H9 (cell line): ENCODE data around the gene PXDN. TPM values are rescaled to one million over a fixed set of nuclear protein-coding genes. Genes with fewer than 3 reads are reported as not detected.

ENCODE experiments used
- DNase-seq: peaks from one replicate; pipeline ENCODE4 v3.0.0-alpha.2; 2017
- H2AFZ ChIP-seq: one replicate; pipeline ENCODE4 v1.6.1; 2013; ENCODE audit warnings: mild to moderate bottlenecking, low read length, control low read depth, moderate library complexity
- H2AK5ac ChIP-seq: 2 replicates; pipeline ENCODE4 v1.6.1; 2013; ENCODE audit warnings: low read length, control low read depth, mixed read lengths; ENCODE audit not compliant: insufficient read length
- H2BK120ac ChIP-seq: one replicate; pipeline ENCODE4 v1.6.1; 2013; ENCODE audit warnings: low read depth, mild to moderate bottlenecking, low read length, control low read depth, inconsistent platforms; ENCODE audit not compliant: poor library complexity, severe bottlenecking
- H2BK12ac ChIP-seq: 2 replicates; pipeline ENCODE4 v1.6.1; 2013; ENCODE audit warnings: low read length, control low read depth, mixed read lengths, low read depth; ENCODE audit not compliant: insufficient read length
- H2BK15ac ChIP-seq: 2 replicates; pipeline ENCODE4 v1.6.1; 2013; ENCODE audit warnings: low read depth, low read length, control low read depth
- H2BK20ac ChIP-seq: one replicate; pipeline ENCODE4 v1.6.1; 2013; ENCODE audit warnings: low read depth, mild to moderate bottlenecking, low read length, control low read depth, inconsistent platforms; ENCODE audit not compliant: poor library complexity, severe bottlenecking
- H2BK5ac ChIP-seq: 2 replicates; pipeline ENCODE4 v1.6.1; 2013; ENCODE audit warnings: low read length, control low read depth, mixed read lengths; ENCODE audit not compliant: insufficient read length
- H3K14ac ChIP-seq: 2 replicates; pipeline ENCODE4 v1.6.1; 2013; ENCODE audit warnings: low read length, control low read depth; ENCODE audit not compliant: insufficient read depth
- H3K18ac ChIP-seq: 2 replicates; pipeline ENCODE4 v1.6.1; 2013; ENCODE audit warnings: low read depth, mild to moderate bottlenecking, mixed read lengths, low read length, control low read depth; ENCODE audit not compliant: insufficient read length
- H3K23ac ChIP-seq: 2 replicates; pipeline ENCODE4 v1.6.1; 2013; ENCODE audit warnings: low read length, control low read depth, mixed read lengths, low read depth; ENCODE audit not compliant: insufficient read length
- H3K23me2 ChIP-seq: 2 replicates; pipeline ENCODE4 v1.6.1; 2013; ENCODE audit warnings: low read depth, mild to moderate bottlenecking, mixed read lengths, low read length, control low read depth; ENCODE audit not compliant: insufficient read length, poor library complexity, severe bottlenecking
- H3K27ac ChIP-seq: 2 replicates; pipeline ENCODE4 v1.5.1; 2013; ENCODE audit warnings: low read length, control low read depth, mixed read lengths, low read depth; ENCODE audit not compliant: insufficient read length
- H3K27me3 ChIP-seq: 2 replicates; pipeline ENCODE4 v1.6.1; 2013; ENCODE audit warnings: low read length, control low read depth, inconsistent platforms; ENCODE audit not compliant: insufficient read depth
- H3K4ac ChIP-seq: 2 replicates; pipeline ENCODE4 v1.6.1; 2013; ENCODE audit warnings: low read depth, mild to moderate bottlenecking, control low read depth, inconsistent platforms, low read length, moderate library complexity
- H3K4me1 ChIP-seq: 2 replicates; pipeline ENCODE4 v1.6.1; 2013; ENCODE audit warnings: low read length, control low read depth, inconsistent platforms; ENCODE audit not compliant: insufficient read depth
- H3K4me2 ChIP-seq: 2 replicates; pipeline ENCODE4 v1.6.1; 2013; ENCODE audit warnings: low read length, control low read depth, mixed read lengths; ENCODE audit not compliant: insufficient read length, insufficient read depth
- H3K56ac ChIP-seq: 2 replicates; pipeline ENCODE4 v1.6.1; 2013; ENCODE audit warnings: low read depth, mild to moderate bottlenecking, mixed read lengths, low read length, control low read depth; ENCODE audit not compliant: insufficient read length
- H3K79me1 ChIP-seq: 2 replicates; pipeline ENCODE4 v1.6.1; 2013; ENCODE audit warnings: low read depth, mild to moderate bottlenecking, moderate library complexity, low read length, control low read depth, inconsistent platforms; ENCODE audit not compliant: insufficient read depth, poor library complexity, severe bottlenecking
- H3K79me2 ChIP-seq: 2 replicates; pipeline ENCODE4 v1.6.1; 2013; ENCODE audit warnings: low read length, control low read depth, inconsistent platforms; ENCODE audit not compliant: insufficient read depth
- H3K9ac ChIP-seq: 2 replicates; pipeline ENCODE4 v1.6.1; 2013; ENCODE audit warnings: low read length, control low read depth, mixed read lengths; ENCODE audit not compliant: insufficient read length; ENCODE audit errors: extremely low read depth
- H3K9me3 ChIP-seq: one replicate; pipeline ENCODE4 v1.6.1; 2013; ENCODE audit warnings: low read depth, low read length, inconsistent platforms; ENCODE audit not compliant: control insufficient read depth
- H3T11ph ChIP-seq: one replicate; pipeline ENCODE4 v1.6.1; 2013; ENCODE audit warnings: mild to moderate bottlenecking, low read length, control low read depth, inconsistent platforms
- H4K20me1 ChIP-seq: one replicate; pipeline ENCODE4 v1.6.1; 2013; ENCODE audit not compliant: control insufficient read depth, insufficient read length, insufficient read depth
- H4K5ac ChIP-seq: 2 replicates; pipeline ENCODE4 v1.6.1; 2013; ENCODE audit warnings: low read depth, mild to moderate bottlenecking, mixed read lengths, low read length, control low read depth; ENCODE audit not compliant: insufficient read length
- H4K8ac ChIP-seq: replicated peaks from 2 replicates; pipeline ENCODE4 v1.6.1; 2013; ENCODE audit warnings: low read length, control low read depth, mixed read lengths, low read depth; ENCODE audit not compliant: insufficient read length
- H4K91ac ChIP-seq: 2 replicates; pipeline ENCODE4 v1.6.1; 2013; ENCODE audit warnings: low read depth, mild to moderate bottlenecking, moderate library complexity, mixed read lengths, low read length, control low read depth; ENCODE audit not compliant: insufficient read length
- H3K27ac Mint-ChIP-seq, 3 experiments: 2 replicates in 2 of 3; 3 replicates in 1 of 3; pipeline ENCODE4 v1.8.0; 2020 to 2021; ENCODE audit warnings: mixed read lengths in 3 of 3, mild to moderate bottlenecking in 1 of 3, moderate library complexity in 1 of 3
- H3K27me3 Mint-ChIP-seq: 2 replicates; pipeline ENCODE4 v1.8.0; 2021; ENCODE audit warnings: low read depth, mild to moderate bottlenecking, moderate library complexity, mixed read lengths
- H3K36me3 Mint-ChIP-seq, 3 experiments: 2 replicates in 2 of 3; 3 replicates in 1 of 3; pipeline ENCODE4 v1.8.0; 2020 to 2021; ENCODE audit warnings: low read depth in 3 of 3, mixed read lengths in 3 of 3; ENCODE audit not compliant: insufficient read depth in 1 of 3
- H3K4me1 Mint-ChIP-seq, 2 experiments: 2 replicates each; pipeline ENCODE4 v1.8.0; 2020; ENCODE audit warnings: mixed read lengths in 2 of 2
- H3K4me3 Mint-ChIP-seq, 2 experiments: 2 replicates in 1 of 2; 3 replicates in 1 of 2; pipeline ENCODE4 v1.8.0; 2020 to 2021; ENCODE audit warnings: mild to moderate bottlenecking in 2 of 2, mixed read lengths in 2 of 2, moderate library complexity in 1 of 2
- H3K9me3 Mint-ChIP-seq, 2 experiments: 2 replicates in 1 of 2; 3 replicates in 1 of 2; pipeline ENCODE4 v1.8.0; 2020; ENCODE audit warnings: mild to moderate bottlenecking in 2 of 2, mixed read lengths in 2 of 2, moderate library complexity in 1 of 2
- CTCF ChIP-seq: fragments of 200-600 bp; sonication (generic); conservative IDR thresholded peaks from 3 replicates; pipeline ENCODE4 v1.8.0; 2021; ENCODE audit warnings: antibody characterized with exemption, mild to moderate bottlenecking
- WGBS: extraction: QIAGEN DNeasy Blood & Tissue Kit; methylation state at CpG from one replicate; pipeline ENCODE4 v1.1.7; 2013; ENCODE audit warnings: missing lambda C conversion rate, low lambda C conversion rate, mixed read lengths; ENCODE audit not compliant: insufficient read length; ENCODE audit errors: extremely low coverage; 5-methylcytosine and 5-hydroxymethylcytosine counted together
- total RNA-seq: library from RNA; stranded (reverse); gene quantifications from 2 replicates; pipeline ENCODE4 v1.2.1, GENCODE V29; 2021

PXDN gene
- total RNA-seq, 1 experiment from 2014 or later, result 146 TPM

GRCh38 chr2:1633092-1633671 lies 111.1 kb downstream of the PXDN start:
- Mint-ChIP-seq H3K4me1 (no peaks in the 10 kb centered on the region), H3K27me3 (no peaks in the 10 kb centered on the region), H3K27ac (peak overlapping the region in 2 of 3 experiments; percentile 9 to 69; a peak in 3 of 7 replicates), H3K36me3 (peaks cover 34 to 81% (median 69%) of the 10 kb centered on the region in 3 experiments), H3K9me3 (peaks cover 0 to 6% of the 10 kb centered on the region in 2 experiments; a peak in 2 of 5 replicates), H3K4me3 (no peak overlapping the region)
- Histone ChIP-seq H2AFZ (no peak overlapping the region), H3K56ac (no peak overlapping the region), H3K9me3 (no peaks in the 10 kb centered on the region), H2AK5ac (no peak overlapping the region), H2BK12ac (no peak overlapping the region), H3K14ac (no peak overlapping the region), H3K79me2 (no peaks in the 10 kb centered on the region), H3K23me2 (no peaks in the 10 kb centered on the region), H2BK15ac (no peak overlapping the region), H4K91ac (no peak overlapping the region), H4K20me1 (no peaks in the 10 kb centered on the region), H3K27ac (no peak overlapping the region), H3K4ac (no peak overlapping the region), H3K23ac (no peak overlapping the region), H3T11ph (no peak overlapping the region), H3K27me3 (no peaks in the 10 kb centered on the region), H3K79me1 (no peaks in the 10 kb centered on the region), H3K18ac (no peak overlapping the region), H2BK5ac (no peak overlapping the region), H4K5ac (no peak overlapping the region), H2BK120ac (no peak overlapping the region), H2BK20ac (no peak overlapping the region), H3K4me2 (no peak overlapping the region), H3K9ac (no peak overlapping the region), H3K4me1 (no peaks in the 10 kb centered on the region), H4K8ac (no peak overlapping the region)
- whole genome bisulfite sequencing, result no CpG with 5 or more reads among the region's 17 CpGs
- no peak for DNase-seq
- no peak for TF ChIP-seq CTCF
